ENCODE measurements around the gene ANTXR2.

The ANTXR2 gene

GRCh38 chr4:79979785-79980437 lies 93.1 kb downstream of the ANTXR2 start:
- DNase-seq, result no peak

DNA sequence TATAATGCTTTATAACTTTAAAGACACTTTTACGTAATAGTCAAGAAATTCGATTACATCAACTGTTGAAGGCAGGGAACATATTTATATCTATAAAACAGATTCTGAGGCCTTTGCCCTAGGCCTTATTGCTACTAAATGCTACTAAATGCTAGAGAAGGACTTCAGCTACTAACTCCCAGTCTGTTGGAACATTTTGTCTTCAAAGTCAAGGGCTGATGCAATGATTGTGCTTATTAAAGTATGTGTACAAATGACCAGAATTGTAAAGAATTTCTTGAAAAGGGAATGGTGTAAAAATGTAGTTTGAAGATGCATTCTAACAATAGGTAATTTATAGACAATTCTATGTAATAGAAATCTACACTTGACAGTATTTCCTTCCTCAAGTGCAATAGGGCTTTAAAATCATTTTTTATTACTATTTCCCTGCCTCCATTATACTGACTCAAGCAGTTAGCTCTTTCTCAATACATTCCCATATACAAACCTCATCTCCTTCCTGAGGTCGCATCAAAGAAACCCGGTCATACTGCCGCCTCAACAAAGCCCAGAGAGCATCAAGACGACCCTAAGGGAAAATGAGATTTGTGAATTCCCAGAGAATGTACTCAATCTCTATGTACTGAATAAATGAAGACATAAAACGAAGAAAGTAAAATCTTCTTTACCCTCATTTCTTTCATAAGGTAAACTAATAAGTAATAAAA lies 95.7 kb downstream of the ANTXR2 start:
- no peak for DNase-seq

DNA sequence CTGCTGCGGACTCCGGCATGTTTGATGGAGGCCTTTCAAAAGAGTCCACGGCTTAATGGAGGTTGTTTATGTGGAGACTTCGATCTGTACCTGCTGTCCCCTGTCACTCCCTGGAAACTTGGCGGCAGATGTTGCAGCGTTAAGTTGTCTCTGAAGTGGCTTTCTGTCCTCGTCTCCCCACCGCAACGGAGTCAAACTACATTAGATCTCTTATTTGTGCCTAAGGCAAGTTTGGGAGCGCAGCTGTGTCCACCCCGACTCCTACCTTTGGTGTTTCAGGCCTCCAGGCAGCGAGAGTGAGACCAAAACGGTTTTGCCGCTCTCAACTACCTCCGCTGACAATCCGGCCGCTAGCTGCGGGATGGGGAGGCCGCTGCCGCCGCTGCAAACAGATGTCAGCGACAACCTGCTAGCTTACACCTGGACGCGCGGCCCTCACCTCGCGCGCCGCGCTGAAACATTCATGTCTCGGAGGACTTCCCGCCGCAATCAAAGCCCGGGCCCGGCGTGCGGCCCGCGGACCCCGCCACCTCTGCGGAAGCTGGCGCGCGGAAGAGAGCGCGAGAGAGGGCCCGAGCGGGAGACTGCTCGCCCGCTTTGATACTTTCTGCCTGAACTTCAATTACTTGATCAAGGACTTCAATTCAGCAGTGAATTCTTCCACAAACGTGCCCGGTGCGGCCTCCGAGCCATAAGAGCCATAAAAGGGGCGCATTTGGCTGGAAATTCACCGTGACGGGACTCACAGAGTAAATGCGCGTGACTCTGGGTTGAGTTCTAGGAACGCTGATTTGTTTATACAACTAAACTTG lies 108.4 kb downstream of the ANTXR2 start:
- no peak for DNase-seq

DNA sequence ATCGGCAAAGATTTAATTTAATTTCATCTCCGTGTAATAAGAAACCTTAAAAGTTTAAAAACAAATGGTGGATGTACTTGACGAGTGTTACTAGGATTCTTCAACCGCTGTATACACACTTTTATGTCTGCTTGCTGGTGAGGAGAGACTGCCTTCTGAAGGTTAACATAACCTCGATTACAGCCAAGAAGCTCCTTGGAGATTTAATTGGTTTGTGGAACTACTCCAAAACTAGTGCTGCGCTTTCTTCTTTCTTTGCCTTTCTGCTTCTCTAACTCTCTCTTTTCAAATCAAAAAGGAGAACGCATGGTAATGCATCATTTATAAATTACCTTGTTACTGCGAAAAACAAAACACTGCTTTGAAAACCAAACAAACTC lies 109.0 kb downstream of the ANTXR2 start:
- no peak for DNase-seq

- no peak for DNase-seq
Observed at GRCh38 chr4:79959652-79960051, 113.4 kb downstream of the ANTXR2 start.

GRCh38 chr4:79958466-79959264 lies 114.4 kb downstream of the ANTXR2 start:
- no peak for DNase-seq

DNA sequence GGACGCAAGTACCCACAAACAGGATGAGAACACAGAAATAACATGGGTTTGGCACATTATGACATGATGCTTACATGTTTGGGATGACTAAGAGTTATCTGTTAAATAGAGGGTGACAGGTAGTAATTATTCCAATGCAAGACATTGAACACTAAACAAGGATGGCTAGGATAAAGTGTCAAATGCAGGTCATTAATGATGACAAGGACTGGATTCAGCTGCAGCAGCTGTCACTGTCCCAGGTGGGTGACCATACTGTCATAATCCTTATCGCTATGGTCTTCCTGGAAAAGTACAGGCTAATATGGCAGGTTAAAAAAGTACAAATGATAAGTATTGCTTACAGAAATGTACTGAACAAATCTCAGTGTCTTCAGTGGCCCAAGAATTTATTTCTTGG lies 123.9 kb downstream of the ANTXR2 start:
- DNase-seq, result no peak

DNA sequence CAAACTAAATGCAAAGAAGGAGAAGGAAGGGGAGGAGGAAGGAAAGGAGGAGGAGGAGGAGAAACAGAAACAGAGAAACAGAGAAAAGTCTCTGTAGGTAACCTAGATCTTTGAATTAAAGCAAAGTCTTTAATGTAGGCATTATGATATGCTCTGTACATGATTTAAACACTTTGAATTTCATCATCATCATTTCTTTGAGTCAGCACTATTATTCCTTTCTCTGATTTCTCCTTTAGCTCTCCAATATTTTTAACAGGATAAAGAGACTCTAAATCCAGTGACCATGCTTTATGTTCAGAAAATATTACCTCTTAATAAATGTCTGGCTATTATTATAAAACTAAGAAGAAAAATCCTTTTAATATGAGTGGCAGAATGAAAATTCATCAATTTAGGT lies 124.3 kb downstream of the ANTXR2 start:
- no peak for DNase-seq

GRCh38 chr4:79948261-79948660 lies 124.8 kb downstream of the ANTXR2 start:
- DNase-seq, result no peak

DNA sequence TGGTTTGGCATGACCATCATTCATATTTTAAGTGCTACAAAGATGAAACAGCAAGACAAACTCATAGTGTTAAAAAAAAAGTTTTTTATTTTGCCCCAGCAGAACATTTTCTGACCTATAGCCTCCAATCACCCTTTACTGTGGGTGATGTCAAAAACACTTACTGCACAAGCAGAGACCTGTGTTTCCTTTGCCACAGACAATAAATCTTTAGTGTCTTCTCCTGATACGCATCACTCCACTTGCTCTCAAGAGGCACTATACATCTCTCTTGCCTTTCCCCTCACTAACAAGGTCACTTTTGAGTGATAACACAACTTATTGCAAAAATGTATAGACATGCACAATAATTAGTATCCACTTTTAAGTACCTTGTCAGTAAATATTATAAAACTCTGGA lies 125.6 kb downstream of the ANTXR2 start:
- no peak for DNase-seq

GRCh38 chr4:79935274-79935673 lies 137.8 kb downstream of the ANTXR2 start:
- DNase-seq, result no peak

DNA sequence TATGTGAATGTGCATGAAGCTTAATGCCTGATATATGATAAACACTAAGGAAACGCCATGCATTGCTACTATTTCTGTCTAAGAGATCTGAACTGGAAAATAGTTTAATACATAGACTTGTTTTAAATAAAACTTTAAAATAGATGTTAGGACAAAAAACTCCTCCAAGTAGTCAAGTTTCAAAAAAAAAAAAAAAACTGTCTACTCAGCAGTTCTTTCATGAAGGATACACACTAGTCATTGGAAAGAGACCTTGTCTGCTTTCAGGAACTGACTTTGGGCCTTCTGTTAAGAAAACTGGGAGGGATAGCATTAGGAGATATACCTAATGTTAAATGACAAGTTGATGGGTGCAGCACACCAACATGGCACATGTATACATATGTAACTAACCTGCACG lies 138.4 kb downstream of the ANTXR2 start:
- DNase-seq, result no peak

DNA sequence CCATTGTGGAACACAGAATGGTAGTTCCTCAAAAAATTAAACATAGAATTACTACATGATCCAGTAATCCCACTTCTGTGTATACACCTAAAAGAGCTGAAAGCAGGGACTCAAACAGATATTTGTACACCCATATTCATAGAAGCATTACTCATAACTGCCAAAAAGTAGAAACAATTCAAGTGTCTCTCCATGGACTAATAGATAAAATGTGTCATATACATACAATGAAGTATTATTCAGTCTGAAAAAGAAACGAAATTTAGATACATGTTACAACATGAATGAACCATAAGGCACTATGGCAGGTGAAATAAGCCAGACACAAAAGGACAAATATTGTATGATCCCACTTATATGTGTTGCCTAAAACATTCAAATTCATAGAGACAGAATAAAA lies 145.1 kb downstream of the ANTXR2 start:
- DNase-seq, result no peak

DNA sequence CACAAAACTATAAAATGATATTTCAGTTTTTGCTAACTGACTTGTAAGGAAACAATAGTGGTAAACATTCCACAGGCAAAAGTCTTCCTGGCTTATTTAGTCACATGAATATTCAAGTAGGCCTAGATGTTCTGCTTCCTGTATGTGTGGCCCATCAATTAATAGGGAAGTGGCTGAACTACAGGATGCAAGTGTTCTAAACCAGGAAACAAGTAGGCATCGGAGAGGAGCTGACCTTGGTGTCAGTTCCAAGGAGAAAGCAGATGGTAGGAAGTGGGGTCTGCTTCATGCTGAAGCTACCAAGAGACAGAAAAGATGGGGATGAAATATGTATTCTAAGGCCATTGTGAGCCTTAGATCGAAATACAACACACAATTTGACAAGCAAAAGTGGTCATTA lies 149.7 kb downstream of the ANTXR2 start:
- no peak for DNase-seq

DNA sequence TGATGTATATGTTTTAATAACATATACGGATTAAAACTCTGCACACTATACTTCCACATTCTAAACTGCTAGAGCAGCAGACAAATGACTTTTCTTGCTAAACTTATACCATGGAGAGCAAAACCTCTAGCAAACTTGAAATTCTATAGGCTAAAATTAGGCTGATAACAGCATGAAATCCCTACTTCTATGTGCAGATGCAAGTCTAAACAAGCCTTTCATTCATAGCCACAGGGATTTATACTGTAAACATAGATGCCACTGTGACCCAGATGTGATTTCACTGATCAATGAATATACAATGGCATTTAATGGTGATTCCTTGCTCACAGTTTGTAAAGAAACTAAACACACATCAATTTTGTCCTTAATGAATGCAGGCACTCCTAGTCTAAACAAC lies 151.0 kb downstream of the ANTXR2 start:
- DNase-seq, result no peak

DNA sequence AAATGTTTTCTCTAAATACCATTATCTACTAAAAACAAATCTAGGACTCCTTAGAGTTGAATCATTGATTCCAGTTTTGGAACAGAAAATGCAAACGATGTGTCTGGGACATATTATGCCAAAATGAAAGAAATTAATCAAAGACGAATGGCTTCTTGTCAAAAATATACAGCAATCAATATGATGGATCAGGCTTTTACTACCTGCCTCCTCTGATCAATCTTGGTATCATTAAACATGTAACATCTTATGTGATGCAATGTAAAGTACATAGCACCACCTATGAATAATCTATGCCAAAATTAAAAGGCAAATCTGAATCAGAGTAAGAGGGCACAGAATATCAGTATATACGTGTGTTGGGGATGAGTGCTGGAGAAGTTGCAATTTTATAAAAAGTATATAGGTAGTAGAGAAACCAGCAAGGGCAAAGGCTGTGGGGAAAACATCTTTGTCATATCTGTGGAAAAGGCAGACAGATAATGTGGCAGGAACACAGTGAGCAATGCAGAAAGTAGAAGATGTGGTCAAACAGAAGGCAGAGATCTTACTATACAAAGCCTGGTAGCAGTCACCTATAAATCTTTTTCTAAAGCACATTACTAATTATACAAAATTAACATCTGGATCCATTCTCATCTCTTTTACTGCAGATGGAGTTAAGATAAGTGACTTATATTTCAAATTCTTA lies 152.7 kb downstream of the ANTXR2 start:
- no peak for DNase-seq

DNA sequence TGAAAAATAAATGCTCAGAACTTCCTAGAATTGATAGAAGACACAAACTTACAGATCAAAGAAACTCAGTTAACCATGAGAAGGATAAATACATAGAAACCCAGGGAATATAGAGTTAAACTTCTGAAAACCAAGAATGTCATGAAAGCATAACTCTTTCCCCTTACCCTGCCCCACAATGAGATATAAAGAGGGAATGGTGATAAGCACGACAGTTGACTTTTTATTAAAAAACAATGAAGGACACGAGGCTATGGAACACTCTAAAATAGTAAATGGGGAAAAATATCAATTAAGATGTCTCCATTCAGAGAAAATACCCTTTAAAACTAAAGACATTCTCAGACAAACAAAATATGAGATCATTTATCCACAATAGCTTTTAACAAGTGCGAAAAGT lies 154.7 kb downstream of the ANTXR2 start:
- DNase-seq, result no peak

- no peak for DNase-seq
Observed at GRCh38 chr4:79917246-79917645, 155.8 kb downstream of the ANTXR2 start.

DNA sequence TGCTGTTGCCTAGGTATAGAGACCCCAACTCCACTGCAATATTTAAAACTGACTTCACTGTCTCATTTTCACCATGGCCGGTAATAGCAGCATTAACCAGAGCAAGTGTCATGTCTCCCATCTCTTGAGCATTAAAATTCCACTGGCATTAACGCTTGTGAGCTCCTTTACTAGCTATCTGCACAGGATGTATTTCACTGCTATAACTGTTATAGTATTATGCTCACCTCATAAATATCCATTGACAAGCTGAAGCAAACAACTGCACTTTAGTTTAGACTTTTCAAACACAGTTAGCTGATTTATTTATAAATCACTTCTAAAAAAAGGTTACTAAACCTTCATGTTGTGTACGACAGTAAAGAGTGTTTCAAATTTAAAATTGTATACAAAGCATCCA lies 157.8 kb downstream of the ANTXR2 start:
- DNase-seq, result no peak

- DNase-seq, result no peak
Observed at GRCh38 chr4:79913581-79913980, 159.4 kb downstream of the ANTXR2 start.

DNA sequence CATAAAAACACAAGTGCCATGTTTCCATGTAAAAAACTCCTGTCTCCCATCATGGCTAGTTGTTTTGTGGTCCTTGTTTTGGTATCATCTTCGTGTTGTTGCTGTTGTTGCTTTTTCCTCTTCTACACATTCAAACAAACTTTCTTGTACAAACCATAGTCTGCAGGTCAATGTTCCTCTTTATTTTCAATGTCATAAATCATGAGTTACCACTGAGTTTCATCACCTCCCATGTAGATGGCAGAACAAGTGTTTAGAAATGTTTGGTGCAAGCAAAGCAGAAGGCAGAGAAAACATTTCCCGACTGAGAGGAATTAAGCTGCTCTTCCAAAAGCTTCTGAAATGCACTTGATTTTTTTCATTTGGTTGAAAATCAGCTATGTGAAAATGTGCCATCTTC lies 166.0 kb downstream of the ANTXR2 start:
- no peak for DNase-seq

DNA sequence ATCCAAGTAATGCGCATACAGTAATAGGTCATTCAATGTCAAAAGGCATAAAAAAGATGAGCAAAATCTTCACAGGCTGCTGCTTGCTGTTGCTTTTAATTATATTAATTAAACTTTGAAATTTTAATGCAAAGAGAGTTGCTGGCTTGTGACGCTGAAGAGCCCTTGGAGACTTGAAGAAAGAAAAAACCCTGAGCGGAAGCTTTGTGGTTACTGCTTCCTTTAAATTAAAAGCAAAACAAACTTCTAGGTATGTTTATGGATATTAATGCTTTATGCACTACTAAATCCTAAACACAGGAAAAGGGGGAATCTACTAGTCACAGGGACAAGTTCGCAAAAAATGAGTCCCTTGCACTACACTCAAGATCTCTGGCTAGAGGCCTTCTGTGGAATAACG lies 166.7 kb downstream of the ANTXR2 start:
- no peak for DNase-seq

- no peak for DNase-seq
Observed at GRCh38 chr4:79905212-79905611, 167.8 kb downstream of the ANTXR2 start.

Measured in DMS79 (cell line).